Right kidney (tissue), 1 donor: ENCODE results near the gene TJP1.
"Not testable (repeated sequence)": the region's sequence is repeated elsewhere in the genome, so short reads cannot be mapped to it uniquely, and the experiment has no call there.

Source experiments
- DNase-seq: peaks from one replicate; pipeline ENCODE4 v3.0.0-alpha.2; 2016

TJP1 gene

GRCh38 chr15:29657476-29657817 is 164.8 kb downstream of the TJP1 start:
- DNase-seq: not testable (repeated sequence)

DNA sequence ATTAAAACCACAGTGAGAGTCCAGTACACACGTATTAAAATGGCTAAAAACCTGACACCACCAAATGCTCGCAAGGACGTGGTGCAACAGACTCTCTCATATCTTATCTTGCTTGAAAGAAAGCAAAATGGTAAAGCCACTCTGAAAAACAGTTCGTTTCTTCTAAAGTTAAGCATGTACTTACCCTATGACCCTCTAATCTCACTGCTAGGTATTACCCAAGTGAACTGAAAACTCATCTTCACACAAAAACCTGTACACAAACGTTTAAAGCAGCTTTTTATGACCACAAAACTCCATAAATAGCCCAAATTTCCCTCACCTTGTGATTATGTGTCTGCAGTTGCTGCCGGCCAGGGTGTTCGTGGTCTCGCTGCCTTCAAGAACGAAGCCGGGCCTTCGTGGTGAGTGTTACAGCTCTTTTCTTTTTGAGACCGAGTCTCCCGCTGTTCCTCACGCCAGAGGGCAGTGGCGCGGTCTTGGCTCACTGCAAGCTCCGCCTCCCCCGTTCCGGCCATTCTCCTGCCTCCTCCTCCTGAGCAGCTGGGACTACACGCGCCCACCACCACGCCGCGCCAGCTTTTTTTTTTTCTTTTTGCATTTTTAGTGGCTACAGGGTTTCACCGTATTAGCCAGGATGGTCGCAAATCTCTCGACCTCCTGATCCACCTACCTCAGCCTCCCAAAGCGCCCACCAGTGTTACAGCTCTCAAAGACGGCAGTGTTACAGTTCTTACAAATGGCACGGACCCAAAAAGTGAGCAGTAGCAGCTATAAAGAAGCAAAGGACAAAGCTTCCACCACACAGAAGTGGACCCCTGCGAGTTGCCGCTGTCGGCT is 165.4 kb downstream of the TJP1 start:
- no peak for DNase-seq

- no peak for DNase-seq
Observed at GRCh38 chr15:29652595-29652994, 169.7 kb downstream of the TJP1 start.

DNA sequence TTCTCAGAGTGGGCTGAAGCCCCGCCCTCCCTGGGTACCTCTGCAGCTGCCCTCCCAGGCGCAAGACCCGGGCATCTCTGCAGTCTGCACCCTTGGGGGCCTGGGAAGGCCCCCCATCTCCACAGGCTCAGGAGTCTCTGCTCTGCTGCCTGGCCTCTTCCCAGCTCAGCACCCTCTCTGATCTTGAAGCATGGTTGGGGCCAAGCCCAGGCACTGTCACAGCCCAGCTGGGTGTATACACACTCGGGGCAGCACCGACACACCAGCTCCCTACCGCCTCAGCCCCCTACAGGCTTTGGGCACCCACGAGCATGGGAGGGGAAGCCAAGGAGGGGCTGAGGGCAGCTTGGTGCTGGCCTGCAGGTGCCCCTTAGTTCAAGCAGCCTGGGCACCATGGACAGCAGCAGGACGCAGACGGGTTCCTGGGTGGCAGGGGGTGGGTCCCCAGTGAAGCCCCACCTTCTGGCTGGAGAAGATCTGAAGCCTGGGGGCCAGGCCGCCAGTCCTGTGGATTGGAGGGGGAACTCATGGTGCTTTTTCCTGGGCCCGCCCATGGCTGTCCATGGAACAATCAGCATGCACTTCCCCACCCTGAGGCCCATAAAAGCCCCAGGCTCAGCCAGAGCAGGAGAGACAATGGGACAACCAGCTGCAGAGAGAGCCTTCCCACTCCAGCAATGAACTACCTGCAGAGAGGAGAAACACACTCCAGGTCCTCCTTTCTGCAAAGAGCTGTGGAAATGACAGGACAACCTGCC is 170.6 kb downstream of the TJP1 start:
- DNase-seq: no peak
